Renal pelvis (tissue), 4 donors: ENCODE results near the gene ETFA. TPM values are rescaled to one million over a fixed set of nuclear protein-coding genes. Genes with fewer than 3 reads are reported as not detected.

ENCODE experiments used
- DNase-seq: peaks from one replicate; pipeline ENCODE4 v3.0.0-alpha.2; 2013
- polyA plus RNA-seq, 3 donors: library from polyadenylated mRNA; unstranded; fragments of 120-200 nt; gene quantifications; one replicate each; pipeline ENCODE4 v1.2.1, GENCODE V29; 2013; ENCODE audit not compliant: insufficient read length in 3 of 3

Gene ETFA
- polyA plus RNA-seq, 3 donors = 160 to 167 (median 160) TPM

- DNase-seq = no peak
Observed at GRCh38 chr15:76201536-76202255, 109.6 kb downstream of the ETFA start.

GRCh38 chr15:76200641-76201105 lies 110.6 kb downstream of the ETFA start:
- DNase-seq = no peak

GRCh38 chr15:76200083-76200465 lies 111.2 kb downstream of the ETFA start:
- no peak for DNase-seq

DNA sequence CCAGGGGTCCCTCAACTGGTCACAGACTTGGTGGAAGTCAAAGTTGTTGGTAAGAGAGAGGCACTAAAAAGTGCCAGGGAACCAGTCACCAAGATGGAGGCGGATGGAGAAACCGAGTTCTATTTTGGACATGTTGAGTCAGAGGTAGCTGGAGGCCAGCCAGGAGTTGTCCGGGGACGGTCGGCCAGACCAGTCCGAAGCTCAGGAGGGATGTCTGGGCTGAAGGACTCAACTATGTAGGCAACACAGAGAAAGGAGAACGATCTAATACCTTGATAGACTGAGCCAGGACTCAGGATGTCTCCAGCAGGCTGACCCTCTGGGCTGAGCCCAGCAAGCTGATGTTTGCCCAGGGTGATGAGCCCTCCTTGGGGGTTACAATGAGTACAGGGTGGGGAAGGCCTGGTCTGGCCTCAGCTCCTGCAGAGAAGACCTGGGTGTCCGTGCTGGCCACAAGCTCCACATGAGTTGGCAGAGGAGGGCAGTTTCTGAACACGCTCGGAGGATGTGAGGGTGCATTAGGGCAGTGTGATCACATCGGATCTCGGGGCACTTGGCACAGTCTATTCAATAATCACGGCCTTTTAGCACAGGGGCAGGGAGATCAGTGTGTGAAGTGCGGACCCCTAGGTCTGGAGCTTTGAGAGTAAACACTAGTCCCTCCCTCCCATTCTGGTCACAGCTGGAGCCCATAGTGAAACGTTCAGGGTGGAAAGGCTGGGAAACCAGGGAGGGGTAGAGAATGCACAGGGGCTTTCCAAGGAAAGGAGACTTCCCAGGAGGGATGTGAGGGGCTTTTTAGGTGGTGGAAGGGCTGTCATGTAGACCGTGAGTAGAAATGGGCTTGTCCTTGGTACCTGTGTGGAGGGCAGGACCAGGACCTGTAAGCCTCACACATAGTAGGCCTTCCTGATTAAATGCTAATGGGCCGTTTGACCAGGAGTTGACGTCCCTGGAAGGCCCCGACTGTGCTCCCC lies 111.9 kb downstream of the ETFA start:
- DNase-seq = no peak

DNA sequence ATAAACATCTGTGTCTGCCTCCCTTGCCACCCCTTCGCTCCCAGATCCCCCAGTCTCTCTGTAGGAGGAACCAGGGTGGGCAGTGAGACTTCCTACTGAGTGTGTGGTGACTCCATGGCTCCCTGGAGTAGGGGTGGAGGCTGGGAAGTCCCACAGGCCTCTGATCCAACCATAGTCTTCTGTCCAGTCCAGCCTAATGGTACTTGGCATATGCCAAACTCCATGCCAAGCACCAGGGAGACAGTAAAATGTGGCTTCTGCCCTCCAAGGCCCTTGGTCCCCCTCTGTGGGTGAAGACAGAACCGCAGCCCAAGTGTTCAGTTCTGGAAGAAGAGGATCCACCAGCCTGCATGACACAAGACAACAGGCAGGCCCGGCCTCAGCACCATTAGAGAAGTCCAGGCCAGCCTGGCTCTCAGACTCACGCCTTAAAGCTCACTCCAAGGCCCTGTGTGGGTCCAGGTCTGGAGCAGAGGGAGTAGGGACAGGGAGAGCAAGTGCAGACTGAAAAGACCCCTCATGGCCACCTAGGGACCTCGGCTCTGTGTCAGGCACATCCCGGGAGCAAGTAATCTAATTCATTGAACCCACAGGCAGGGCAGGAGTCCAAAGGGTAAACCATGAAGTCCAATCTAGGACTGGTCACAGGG lies 112.7 kb downstream of the ETFA start:
- DNase-seq = no peak

GRCh38 chr15:76197703-76198455 lies 113.4 kb downstream of the ETFA start:
- DNase-seq = no peak

- DNase-seq = peak; percentile 76
Observed at GRCh38 chr15:76196269-76197231, 114.7 kb downstream of the ETFA start.

GRCh38 chr15:76195506-76196268 lies 115.6 kb downstream of the ETFA start:
- DNase-seq = no peak

DNA sequence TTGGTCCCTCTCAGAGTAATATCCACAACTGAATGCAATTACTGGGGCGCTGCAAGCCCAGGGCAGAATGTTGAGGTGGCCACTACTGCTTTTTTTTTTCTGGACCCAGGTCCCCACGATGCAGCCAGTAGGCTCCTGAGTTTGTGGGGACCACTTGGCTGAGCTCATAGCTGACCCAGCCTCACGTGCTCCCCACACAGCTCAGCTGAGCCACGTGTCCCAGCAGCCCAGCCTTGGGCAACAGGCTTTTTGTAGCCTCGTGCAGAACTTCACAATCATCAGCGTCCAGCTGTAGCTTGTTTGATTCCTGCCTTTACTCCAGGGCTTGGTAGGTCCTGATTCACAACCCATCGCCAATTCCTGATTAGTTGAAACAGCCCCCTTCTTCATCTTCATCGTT lies 117.3 kb downstream of the ETFA start:
- DNase-seq = no peak

- no peak for DNase-seq
Observed at GRCh38 chr15:76192715-76193114, 118.6 kb downstream of the ETFA start.

GRCh38 chr15:76191539-76192244 lies 119.6 kb downstream of the ETFA start:
- DNase-seq = no peak

GRCh38 chr15:76190751-76191538 lies 120.3 kb downstream of the ETFA start:
- DNase-seq = peak; percentile 63

GRCh38 chr15:76190070-76190564 lies 121.2 kb downstream of the ETFA start:
- DNase-seq = no peak

GRCh38 chr15:76189106-76189505 lies 122.2 kb downstream of the ETFA start:
- DNase-seq = no peak

GRCh38 chr15:76187163-76187562 lies 124.1 kb downstream of the ETFA start:
- no peak for DNase-seq

DNA sequence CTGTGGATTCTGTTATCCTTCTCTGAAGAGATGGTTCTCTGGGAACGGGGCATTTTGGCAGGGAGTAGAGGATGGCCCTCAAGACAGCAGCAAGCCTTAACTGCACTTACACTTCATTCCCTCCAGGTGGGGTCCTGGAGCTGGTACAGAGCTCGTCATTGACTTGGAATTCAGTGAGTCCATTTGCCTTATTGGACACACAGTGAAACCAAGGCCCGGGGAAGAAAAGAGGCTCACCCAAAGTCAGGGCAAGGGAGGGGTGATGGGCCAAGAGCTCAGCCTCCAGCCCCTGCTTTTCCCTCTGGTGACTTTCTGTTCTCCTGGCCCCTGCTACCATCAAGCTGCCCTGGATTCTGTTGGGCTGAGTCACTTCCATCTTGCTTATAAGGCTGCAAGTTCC lies 125.6 kb downstream of the ETFA start:
- DNase-seq = no peak

- no peak for DNase-seq
Observed at GRCh38 chr15:76184650-76185035, 126.6 kb downstream of the ETFA start.
